K562 (cell line): ENCODE measurements around the gene SMG6. TPM values are rescaled to one million over a fixed set of nuclear protein-coding genes. Genes with fewer than 3 reads are reported as not detected.

Experiments used
- IRF1 ChIP-seq: sonication (generic); formaldehyde crosslinking; IDR thresholded peaks from 2 replicates; pipeline ENCODE4 v1.8.0; 2022; ENCODE audit warnings: missing genetic modification reagents, mild to moderate bottlenecking, borderline replicate concordance
- MEIS2 ChIP-seq: fragments of 450-650 bp; IDR thresholded peaks from 2 replicates; pipeline ENCODE4 v1.6.1; 2014; ENCODE audit warnings: mild to moderate bottlenecking; ENCODE audit not compliant: partially characterized antibody
- PBX2 ChIP-seq, 2 experiments: IDR thresholded peaks in 1 of 2; conservative IDR thresholded peaks in 1 of 2; 2 replicates each; pipeline ENCODE4 v1.6.1; 2016; ENCODE audit warnings: low read depth in 2 of 2, mild to moderate bottlenecking in 1 of 2, missing compliant biosample characterization in 1 of 2, missing genetic modification characterization in 1 of 2, moderate library complexity in 1 of 2
- RB1 ChIP-seq: fragments of 450-650 bp; IDR thresholded peaks from 2 replicates; pipeline ENCODE4 v1.6.1; 2017; ENCODE audit warnings: low read depth, mild to moderate bottlenecking
- SAFB ChIP-seq: fragments of 200-400 bp; formaldehyde crosslinking; IDR thresholded peaks from 2 replicates; pipeline ENCODE4 v1.6.1; 2017; ENCODE audit warnings: low read depth, low read length, borderline replicate concordance
- SRSF9 ChIP-seq: fragments of 200-400 bp; formaldehyde crosslinking; IDR thresholded peaks from 2 replicates; pipeline ENCODE4 v1.6.1; 2017; ENCODE audit warnings: low read depth, low read length, borderline replicate concordance
- TCF15 ChIP-seq: fragments of 250-450 bp; sonication (Bioruptor Pico); IDR thresholded peaks from 2 replicates; pipeline ENCODE4 v1.8.0; 2022; ENCODE audit warnings: moderate library complexity, mild to moderate bottlenecking, inconsistent platforms
- TGIF2 ChIP-seq: sonication (generic); formaldehyde crosslinking; IDR thresholded peaks from 2 replicates; pipeline ENCODE4 v1.8.1; 2022; ENCODE audit warnings: mild to moderate bottlenecking, missing genetic modification reagents, moderate library complexity
- ZNF639 ChIP-seq, 2 experiments: fragments of 200-800 bp in 1 of 2; sonication (Bioruptor generic) in 1 of 2; sonication (generic) in 1 of 2; formaldehyde crosslinking in 1 of 2; IDR thresholded peaks in 1 of 2; conservative IDR thresholded peaks in 1 of 2; 2 replicates each; pipeline versions ENCODE4 v1.5.0 to v1.6.1; 2016 to 2020; ENCODE audit warnings: missing compliant biosample characterization in 1 of 2, missing genetic modification characterization in 1 of 2, missing genetic modification reagents in 1 of 2
- polyA plus RNA-seq, 8 experiments: library from polyadenylated mRNA; depleted of rRNA in 4 of 8; stranded (reverse) in 5 of 8; unstranded in 3 of 8; fragments of >200 nt; fragmentation: Nextera tagmentation in 2 of 8; fragmentation: Illumina TruSeq in 1 of 8; extraction: Ambion mirVana in 2 of 8; extraction: Trizol in 1 of 8; gene quantifications; 2 replicates each; pipeline versions ENCODE4 v1.2.1 to v1.2.3, GENCODE V29; 2011 to 2014; ENCODE audit warnings: inconsistent platforms in 1 of 8, missing spikeins in 1 of 8
- total RNA-seq, 7 experiments: library from RNA; depleted of rRNA in 6 of 7; stranded (reverse); fragments of >200 nt in 6 of 7; fragmentation: Illumina TruSeq in 2 of 7; extraction: Trizol in 2 of 7; gene quantifications; 2 replicates each; pipeline versions ENCODE4 v1.2.1 to v1.2.3, GENCODE V29; 2011 to 2021; ENCODE audit warnings: low replicate concordance in 1 of 7
- TF ChIP-seq, protein P1 (sequence below), 2 experiments: fragments of 450-650 bp in 1 of 2; sonication (generic) in 1 of 2; formaldehyde crosslinking; conservative IDR thresholded peaks; 2 replicates each; pipeline versions ENCODE4 v1.4.0 to v1.8.1; 2020 to 2022; ENCODE audit warnings: mild to moderate bottlenecking in 1 of 2, missing genetic modification reagents in 1 of 2

SMG6 gene
- total and polyA plus RNA-seq, 9 of the 15 experiments (the other 6 are each of a cell fraction or from before 2014, with no cell fraction given), result 0.44 to 13.9 (median 6.0) TPM

GRCh38 chr17:2063261-2064146 is 240.1 kb downstream of the SMG6 start (continued):
- TF ChIP-seq ZNF639 (CRISPR knock-in tag; conservative IDR thresholded peaks at IDR 0.05 in 1 of 2, IDR thresholded peaks at IDR 0.05 in 1 of 2) (no peak), IRF1 (no peak), RB1 (no peak), SRSF9 (no peak), SAFB (no peak), TGIF2 (no peak), MEIS2 (no peak), PBX2 (CRISPR knock-in tag; IDR thresholded peaks at IDR 0.05; ENCODE audit: low read depth) (no peak), PBX2 (tag; conservative IDR thresholded peaks at IDR 0.05; ENCODE audit: low read depth) (no peak), TCF15 (CRISPR knock-in tag) (no peak)
- TF ChIP-seq, protein P1, sequence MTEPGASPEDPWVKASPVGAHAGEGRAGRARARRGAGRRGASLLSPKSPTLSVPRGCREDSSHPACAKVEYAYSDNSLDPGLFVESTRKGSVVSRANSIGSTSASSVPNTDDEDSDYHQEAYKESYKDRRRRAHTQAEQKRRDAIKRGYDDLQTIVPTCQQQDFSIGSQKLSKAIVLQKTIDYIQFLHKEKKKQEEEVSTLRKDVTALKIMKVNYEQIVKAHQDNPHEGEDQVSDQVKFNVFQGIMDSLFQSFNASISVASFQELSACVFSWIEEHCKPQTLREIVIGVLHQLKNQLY (CRISPR knock-in tag; conservative IDR thresholded peaks at IDR 0.05), result no peak
